Sigmoid colon (tissue), 4 donors: ENCODE measurements around the gene GCSAM.

Experiments
- EP300 ChIP-seq, 4 donors: sonication (generic); formaldehyde crosslinking; IDR thresholded peaks; one replicate each; pipeline ENCODE4 v1.6.1; 2017; ENCODE audit warnings: antibody characterized with exemption in 4 of 4
- POLR2A ChIP-seq, 2 donors: fragments of 450-650 bp; IDR thresholded peaks; one replicate each; pipeline ENCODE4 v1.6.1; 2016; ENCODE audit warnings: antibody characterized with exemption in 2 of 2, mild to moderate bottlenecking in 2 of 2, moderate library complexity in 2 of 2
- POLR2AphosphoS5 ChIP-seq, 4 donors: sonication (generic); formaldehyde crosslinking; IDR thresholded peaks; one replicate each; pipeline ENCODE4 v1.6.1; 2017; ENCODE audit warnings: antibody characterized with exemption in 4 of 4
- TF ChIP-seq, protein P1 (sequence below), 4 experiments: fragments of 450-650 bp in 3 of 4; fragments of 200-600 bp in 1 of 4; IDR thresholded peaks; one replicate each; pipeline ENCODE4 v1.5.1; 2016 to 2019; ENCODE audit warnings: antibody characterized with exemption in 4 of 4, mild to moderate bottlenecking in 3 of 4, moderate library complexity in 2 of 4

DNA sequence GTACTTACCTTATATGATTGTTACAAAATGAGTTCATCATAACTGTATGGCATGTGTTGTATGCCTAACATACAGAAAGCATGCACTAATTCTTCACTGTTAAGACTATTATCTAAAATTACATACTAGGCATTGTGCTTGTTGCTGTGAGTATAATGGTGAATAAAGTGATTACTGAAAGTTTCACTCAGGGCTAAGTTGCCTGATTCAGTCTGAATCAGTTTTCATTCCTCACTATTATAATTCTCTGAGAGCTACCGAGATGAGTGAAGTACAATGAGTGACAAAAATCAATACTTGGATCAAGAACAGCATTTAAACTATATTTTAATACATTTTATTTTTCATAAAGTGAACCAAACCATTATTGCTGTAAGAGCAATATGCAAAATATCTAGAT, 7.5 kb upstream of the GCSAM start:
- TF ChIP-seq, protein P1, sequence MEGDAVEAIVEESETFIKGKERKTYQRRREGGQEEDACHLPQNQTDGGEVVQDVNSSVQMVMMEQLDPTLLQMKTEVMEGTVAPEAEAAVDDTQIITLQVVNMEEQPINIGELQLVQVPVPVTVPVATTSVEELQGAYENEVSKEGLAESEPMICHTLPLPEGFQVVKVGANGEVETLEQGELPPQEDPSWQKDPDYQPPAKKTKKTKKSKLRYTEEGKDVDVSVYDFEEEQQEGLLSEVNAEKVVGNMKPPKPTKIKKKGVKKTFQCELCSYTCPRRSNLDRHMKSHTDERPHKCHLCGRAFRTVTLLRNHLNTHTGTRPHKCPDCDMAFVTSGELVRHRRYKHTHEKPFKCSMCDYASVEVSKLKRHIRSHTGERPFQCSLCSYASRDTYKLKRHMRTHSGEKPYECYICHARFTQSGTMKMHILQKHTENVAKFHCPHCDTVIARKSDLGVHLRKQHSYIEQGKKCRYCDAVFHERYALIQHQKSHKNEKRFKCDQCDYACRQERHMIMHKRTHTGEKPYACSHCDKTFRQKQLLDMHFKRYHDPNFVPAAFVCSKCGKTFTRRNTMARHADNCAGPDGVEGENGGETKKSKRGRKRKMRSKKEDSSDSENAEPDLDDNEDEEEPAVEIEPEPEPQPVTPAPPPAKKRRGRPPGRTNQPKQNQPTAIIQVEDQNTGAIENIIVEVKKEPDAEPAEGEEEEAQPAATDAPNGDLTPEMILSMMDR (IDR thresholded peaks at IDR 0.05): no peak
- TF ChIP-seq EP300 (IDR thresholded peaks at IDR 0.05) (no peak), POLR2A (IDR thresholded peaks at IDR 0.05) (no peak), POLR2AphosphoS5 (IDR thresholded peaks at IDR 0.05) (no peak)
